HG03196 (cell line): Measurements from ENCODE around the gene CCDC106.

Experiments used
- ATAC-seq: cut with Tn5 transposase; IDR thresholded peaks from one replicate; pipeline ENCODE4 v1.9.1; 2021; ENCODE audit not compliant: unreplicated experiment

CCDC106 gene

GRCh38 chr19:55694241-55694655 is 46.2 kb downstream of the CCDC106 start:
- ATAC-seq, result no peak

GRCh38 chr19:55694656-55695491 is 46.9 kb downstream of the CCDC106 start:
- ATAC-seq, result no peak

GRCh38 chr19:55695511-55696290 is 47.7 kb downstream of the CCDC106 start:
- ATAC-seq, result no peak

GRCh38 chr19:55696301-55697068 is 48.5 kb downstream of the CCDC106 start:
- ATAC-seq, result no peak

- no peak for ATAC-seq
Observed at GRCh38 chr19:55697069-55697440, 49.0 kb downstream of the CCDC106 start.

GRCh38 chr19:55697698-55698097 is 49.7 kb downstream of the CCDC106 start:
- ATAC-seq, result no peak

GRCh38 chr19:55698256-55698655 is 50.2 kb downstream of the CCDC106 start:
- no peak for ATAC-seq

- no peak for ATAC-seq
Observed at GRCh38 chr19:55699221-55699620, 51.2 kb downstream of the CCDC106 start.

GRCh38 chr19:55700813-55701212 is 52.8 kb downstream of the CCDC106 start:
- no peak for ATAC-seq

- ATAC-seq, result no peak
Observed at GRCh38 chr19:55702131-55702627, 54.2 kb downstream of the CCDC106 start.
